Right renal pelvis (tissue), 4 donors: ENCODE data around the gene IGSF8. TPM values are rescaled to one million over a fixed set of nuclear protein-coding genes. Genes with fewer than 3 reads are reported as not detected.
"Not testable (repeated sequence)": the region's sequence is repeated elsewhere in the genome, so short reads cannot be mapped to it uniquely, and the experiment has no call there.

Experiments used
- DNase-seq, 4 donors: peaks; one replicate each; pipeline ENCODE4 v3.0.0-alpha.2; 2013; ENCODE audit warnings: low read depth in 4 of 4, low spot score in 3 of 4, missing footprints in 1 of 4
- polyA plus RNA-seq, 4 donors: library from polyadenylated mRNA; unstranded; fragments of 120-200 nt; gene quantifications; one replicate each; pipeline ENCODE4 v1.2.1, GENCODE V29; 2013; ENCODE audit not compliant: insufficient read length in 4 of 4

Gene IGSF8
- polyA plus RNA-seq, 4 donors: 30.0 to 42.3 (median 31.4) TPM

- no peak for DNase-seq
These were observed 23.6 kb downstream of the IGSF8 start for GRCh38 chr1:160074865-160075264.

GRCh38 chr1:160071289-160071688 is 27.1 kb downstream of the IGSF8 start:
- no peak for DNase-seq

GRCh38 chr1:160070243-160071163 is 27.9 kb downstream of the IGSF8 start:
- DNase-seq: peak in 2 of 4 donors; percentile 33 to 38

GRCh38 chr1:160069460-160070231 is 28.8 kb downstream of the IGSF8 start, which contains the start of gene KCNJ10:
TSS of gene KCNJ10 (minus strand) at chr1:160070160. CDS start at chr1:160042532, 27,628 bp downstream.
- DNase-seq: no peak

GRCh38 chr1:160068225-160068624 is 30.2 kb downstream of the IGSF8 start:
- DNase-seq: no peak

GRCh38 chr1:160066829-160067745 is 31.3 kb downstream of the IGSF8 start:
- DNase-seq: no peak

GRCh38 chr1:160064746-160065145 is 33.7 kb downstream of the IGSF8 start:
- DNase-seq: no peak

- no peak for DNase-seq
These were observed 34.3 kb downstream of the IGSF8 start for GRCh38 chr1:160064164-160064563.

- DNase-seq: no peak
These were observed 35.2 kb downstream of the IGSF8 start for GRCh38 chr1:160063176-160063575.

- no peak for DNase-seq
These were observed 36.2 kb downstream of the IGSF8 start for GRCh38 chr1:160062230-160062532.

- peak in 2 of 4 donors; percentile 37 to 38 for DNase-seq
These were observed 36.8 kb downstream of the IGSF8 start for GRCh38 chr1:160061369-160062229.

- no peak for DNase-seq
These were observed 40.3 kb downstream of the IGSF8 start for GRCh38 chr1:160058087-160058486.

- DNase-seq: no peak
These were observed 41.7 kb downstream of the IGSF8 start for GRCh38 chr1:160056648-160057169.

- DNase-seq: no peak
These were observed 44.7 kb downstream of the IGSF8 start for GRCh38 chr1:160053548-160054365.

GRCh38 chr1:160052936-160053335 is 45.5 kb downstream of the IGSF8 start:
- no peak for DNase-seq

- DNase-seq: no peak
These were observed 47.8 kb downstream of the IGSF8 start for GRCh38 chr1:160050619-160051018.

GRCh38 chr1:160050182-160050581 is 48.2 kb downstream of the IGSF8 start:
- DNase-seq: not testable (repeated sequence)

GRCh38 chr1:160049101-160049500 is 49.3 kb downstream of the IGSF8 start:
- DNase-seq: no peak

GRCh38 chr1:160048335-160048734 is 50.1 kb downstream of the IGSF8 start:
- no peak for DNase-seq
